COLO668 (cell line): ENCODE data around the gene ITGA11.
"Not testable (repeated sequence)": the region's sequence is repeated elsewhere in the genome, so short reads cannot be mapped to it uniquely, and the experiment has no call there.

Experiments used
- DNase-seq: peaks from one replicate; lab custom pipeline; 2025; ENCODE audit not compliant: unreplicated experiment; lab: John Stamatoyannopoulos, UW

ITGA11 gene

GRCh38 chr15:68410466-68411342 lies 21.3 kb downstream of the ITGA11 start:
- DNase-seq = no peak

GRCh38 chr15:68409736-68410370 lies 22.1 kb downstream of the ITGA11 start:
- no peak for DNase-seq

- no peak for DNase-seq
Observed at GRCh38 chr15:68408971-68409370, 23.0 kb downstream of the ITGA11 start.

- DNase-seq = no peak
Observed at GRCh38 chr15:68407886-68408881, 23.8 kb downstream of the ITGA11 start.

GRCh38 chr15:68407141-68407885 lies 24.6 kb downstream of the ITGA11 start:
- DNase-seq = no peak

GRCh38 chr15:68405378-68406250 lies 26.3 kb downstream of the ITGA11 start:
- DNase-seq = no peak

GRCh38 chr15:68404056-68404798 lies 27.7 kb downstream of the ITGA11 start:
- DNase-seq = no peak

- no peak for DNase-seq
Observed at GRCh38 chr15:68403161-68403941, 28.6 kb downstream of the ITGA11 start.

- no peak for DNase-seq
Observed at GRCh38 chr15:68402432-68403160, 29.4 kb downstream of the ITGA11 start.

GRCh38 chr15:68401496-68402431 lies 30.2 kb downstream of the ITGA11 start:
- DNase-seq = no peak

- DNase-seq = no peak
Observed at GRCh38 chr15:68400066-68400456, 31.9 kb downstream of the ITGA11 start.

- no peak for DNase-seq
Observed at GRCh38 chr15:68399096-68400065, 32.6 kb downstream of the ITGA11 start.

GRCh38 chr15:68397999-68398398 lies 34.0 kb downstream of the ITGA11 start:
- DNase-seq = not testable (repeated sequence)

GRCh38 chr15:68396068-68396467 lies 35.9 kb downstream of the ITGA11 start:
- DNase-seq = no peak

GRCh38 chr15:68391121-68391520 lies 40.8 kb downstream of the ITGA11 start:
- no peak for DNase-seq
